Astrocyte (in vitro differentiated cells and primary cell): ENCODE results near the gene NISCH.

Source experiments
- CTCF ChIP-seq: IDR thresholded peaks from 2 replicates; pipeline ENCODE4 v1.5.1; 2011; ENCODE audit warnings: low read depth, mild to moderate bottlenecking, inconsistent platforms, low read length, moderate library complexity; ENCODE audit not compliant: insufficient read depth
- EZH2 ChIP-seq: IDR thresholded peaks from 2 replicates; pipeline ENCODE4 v1.6.1; 2012; ENCODE audit warnings: mild to moderate bottlenecking, low read length, inconsistent platforms; ENCODE audit not compliant: insufficient read depth

DNA sequence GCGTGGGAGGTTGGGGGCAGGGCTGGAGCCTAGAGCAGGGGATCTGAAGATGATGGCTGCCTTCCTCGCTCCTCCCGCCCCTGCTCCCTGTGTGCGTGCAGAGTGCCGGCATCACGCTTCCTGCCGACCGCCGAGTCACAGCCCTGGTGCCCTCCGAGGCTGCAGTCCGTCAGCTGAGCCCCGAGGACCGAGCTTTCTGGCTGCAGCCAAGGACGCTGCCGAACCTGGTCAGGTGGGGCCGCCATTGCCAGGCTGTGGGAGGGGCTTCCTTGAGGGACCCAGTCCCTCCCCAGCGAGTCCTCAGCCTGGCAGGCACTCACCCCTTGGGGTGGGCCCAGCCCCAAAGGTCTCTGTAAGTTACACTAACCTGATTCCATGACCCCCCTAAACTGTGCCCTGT is 57.3 kb downstream of the NISCH start:
- TF ChIP-seq CTCF (no peak), EZH2 (no peak)
